ENCODE results near the gene KCNB1.

- TF ChIP-seq CTCF (conservative IDR thresholded peaks at IDR 0.05 in 1 of 2, IDR thresholded peaks at IDR 0.05 in 1 of 2; ENCODE audit: low read depth in 1 of 2, low read length in 2 of 2) = no peak
- no peak for TF ChIP-seq EZH2 (IDR thresholded peaks at IDR 0.05; ENCODE audit: low read length, missing control alignments)
Observed at GRCh38 chr20:49455691-49456090, 26.8 kb downstream of the KCNB1 start.

All from fibroblast of lung (primary cell).